NOMO-1 treated with DMSO at 0.1 percent for 48 hours (cell line): ENCODE measurements around the gene ZNF136.
A peak's percentile ranks its signal among the peaks of the same experiment; 100 is the strongest.

ENCODE experiments used
- DNase-seq: peaks from one replicate; lab custom pipeline; 2025; ENCODE audit not compliant: unreplicated experiment; lab: John Stamatoyannopoulos, UW

The ZNF136 gene

DNA sequence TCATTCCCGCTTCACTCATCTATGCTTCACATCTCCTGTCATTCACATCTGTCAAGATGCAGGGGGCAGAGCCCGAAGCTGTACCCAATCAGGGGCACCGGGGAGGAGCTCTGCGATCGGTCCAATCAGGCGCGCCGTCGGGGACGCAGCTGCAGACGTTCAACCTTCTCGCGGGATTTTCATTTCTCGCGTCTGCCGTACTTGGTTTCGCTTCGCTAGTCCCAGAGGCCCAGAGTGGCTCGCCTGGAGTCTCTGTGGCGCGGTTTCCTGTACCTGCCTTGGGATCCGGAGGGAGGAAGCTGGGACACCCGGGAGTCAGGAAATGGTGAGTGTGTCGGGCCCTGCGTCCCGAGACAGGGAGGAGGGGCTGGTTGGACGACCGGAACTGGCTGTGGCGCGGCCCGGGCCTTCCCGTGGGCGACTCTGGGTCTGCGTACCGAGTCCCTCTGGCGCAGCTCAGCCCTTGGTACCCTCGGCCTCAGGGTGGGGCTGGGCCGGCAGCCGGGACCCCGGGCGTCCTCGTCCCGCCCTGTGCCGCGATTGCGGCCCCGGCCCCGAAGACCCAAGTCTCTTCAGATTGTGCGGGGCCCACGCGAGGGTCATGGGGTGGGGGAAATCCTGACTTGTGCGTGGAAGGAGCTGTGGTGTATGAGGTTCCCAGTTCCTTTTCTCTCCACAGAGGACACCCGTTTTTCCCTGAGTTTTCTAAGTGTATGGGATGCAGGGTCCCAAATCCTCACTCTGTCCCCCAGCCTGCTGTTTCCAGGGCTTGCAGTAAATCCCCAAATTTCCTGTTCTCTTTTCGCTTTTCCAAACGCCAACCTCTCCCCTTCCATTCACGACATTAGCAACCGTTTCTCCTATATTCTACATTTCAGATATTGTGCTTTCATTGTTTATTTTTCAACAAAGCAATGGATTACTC is at the start of gene ZNF136:
Gene ZNF136, plus strand, starts transcription at position 215 of the 925 bp plus-strand sequence. Its CDS starts 108 bp downstream, at position 323.
- peak; percentile 92 for DNase-seq

DNA sequence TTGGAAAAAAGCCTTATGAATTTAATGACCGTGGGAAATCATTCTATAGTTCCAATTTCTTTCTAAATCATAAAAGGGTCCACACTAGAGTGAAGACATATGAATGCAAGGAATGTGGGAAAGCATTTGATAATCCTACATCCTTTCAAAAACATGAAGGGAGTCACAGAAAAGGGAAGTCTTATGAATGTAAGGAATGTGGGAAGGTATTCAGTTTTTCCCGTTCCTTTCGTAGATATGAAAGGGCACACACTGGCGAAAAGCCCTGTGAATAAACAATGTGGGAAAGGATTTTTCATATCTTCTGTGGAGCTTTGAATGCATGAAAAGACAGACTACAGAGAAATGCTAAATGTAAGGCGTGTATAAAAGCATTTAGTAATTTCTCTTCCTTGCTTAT is 49.8 kb upstream of the ZNF136 start:
- no peak for DNase-seq

DNA sequence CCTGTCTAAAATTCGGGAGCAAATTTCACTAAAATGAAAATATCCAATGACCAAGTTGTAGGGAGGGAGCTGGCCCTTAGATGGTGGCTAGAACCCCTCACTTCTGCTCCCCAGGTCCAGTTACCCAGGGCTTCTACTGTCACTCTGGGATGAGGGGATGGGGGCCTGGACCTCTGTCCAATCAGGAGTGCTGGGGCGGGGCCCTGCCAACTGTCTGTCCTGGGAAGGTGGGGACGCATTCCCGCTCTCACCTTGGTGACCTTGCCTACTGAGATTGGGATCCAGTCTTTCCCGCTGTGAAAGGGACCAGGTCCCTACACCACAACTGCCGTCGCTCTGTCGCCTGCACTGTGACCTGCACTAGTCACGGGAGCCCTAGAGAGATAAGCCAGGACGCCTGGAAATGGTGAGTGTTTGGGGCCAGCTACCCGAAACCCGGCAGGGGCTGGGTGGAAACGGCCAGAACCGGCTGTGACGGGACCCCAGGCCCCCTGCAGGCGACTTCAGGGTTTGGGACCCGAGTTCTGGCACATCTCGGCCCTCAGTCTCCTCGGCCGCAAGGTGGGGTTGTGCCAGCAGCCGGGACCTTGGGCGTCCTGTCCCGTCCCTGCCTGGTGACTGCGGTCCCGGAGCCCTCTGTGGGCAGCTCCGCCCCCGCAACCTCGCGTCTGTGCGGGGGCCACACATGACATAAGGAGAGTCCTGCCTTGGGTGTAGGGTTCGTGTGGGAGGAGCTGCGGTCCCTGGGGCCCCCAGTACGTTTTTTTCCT is 45.5 kb upstream of the ZNF136 start:
- DNase-seq: no peak

DNA sequence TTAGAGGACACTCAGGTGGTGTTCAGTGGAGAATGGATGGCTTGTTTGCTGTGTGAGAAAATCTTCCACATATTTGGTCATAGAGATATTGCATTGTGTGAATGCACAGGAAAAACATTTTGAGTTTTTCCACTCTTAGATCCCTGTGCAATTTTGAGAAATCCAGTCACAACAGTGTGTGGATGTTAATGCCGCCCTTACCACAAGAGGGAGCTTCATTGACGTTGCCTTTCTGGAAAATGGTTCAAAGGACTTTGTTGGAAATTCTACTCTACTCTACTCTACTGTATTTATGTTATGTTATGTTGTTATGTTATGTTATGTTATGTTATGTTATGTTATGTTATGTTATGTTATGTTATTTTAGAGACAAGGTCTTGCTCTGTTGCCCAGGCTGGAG is 36.2 kb upstream of the ZNF136 start:
- no peak for DNase-seq

DNA sequence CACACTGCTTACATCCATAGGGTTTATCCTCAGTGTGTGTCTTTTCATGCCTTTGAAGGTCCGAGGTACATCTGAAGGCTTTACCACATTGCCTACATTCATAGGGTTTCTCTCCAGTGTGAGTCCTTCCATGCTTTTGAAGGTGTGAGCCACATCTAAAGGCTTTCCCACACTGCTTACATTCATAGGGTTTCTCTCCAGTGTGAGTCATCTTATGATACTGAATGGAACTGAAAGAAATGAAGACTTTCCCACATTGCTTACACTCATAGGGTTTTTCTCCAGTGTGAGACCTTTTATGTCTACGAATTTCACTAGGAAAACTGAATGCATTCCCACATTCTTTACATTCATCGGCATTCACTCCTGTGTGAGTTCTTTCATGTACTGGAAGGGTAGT is 29.8 kb upstream of the ZNF136 start:
- DNase-seq: no peak

DNA sequence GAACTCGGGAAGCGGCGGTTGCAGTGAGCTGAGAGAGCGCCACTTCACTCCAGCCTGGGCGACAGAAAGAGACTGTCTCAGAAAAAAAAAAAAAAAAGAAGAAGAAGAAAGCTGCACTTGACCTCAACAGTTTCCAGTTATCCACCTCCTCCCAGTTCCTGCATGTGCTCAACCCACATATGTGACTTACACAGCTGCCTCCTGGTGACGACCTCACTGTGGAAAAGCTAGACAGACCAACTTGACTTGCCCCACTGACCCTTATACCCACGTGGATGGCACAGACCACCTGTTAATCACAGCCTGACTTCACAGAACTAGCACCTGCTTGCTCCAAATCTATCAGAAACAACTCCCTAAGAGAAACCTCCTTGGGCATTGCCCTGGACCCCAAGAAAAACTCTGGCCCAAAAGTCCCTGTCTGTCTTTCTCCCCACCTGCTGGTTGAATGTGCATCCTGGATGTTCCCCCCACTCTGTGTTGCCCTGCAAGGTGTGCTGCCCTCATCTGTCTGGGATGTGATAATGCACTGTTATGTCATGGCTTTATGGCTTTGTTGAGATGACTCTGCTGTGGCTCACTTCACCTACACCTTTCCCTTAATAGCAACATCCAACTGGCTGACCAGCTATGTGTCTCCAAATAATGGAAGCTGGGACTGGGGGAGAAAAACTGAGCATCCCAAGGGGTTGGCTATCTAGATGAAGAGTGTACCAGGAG is 25.5 kb upstream of the ZNF136 start:
- DNase-seq: no peak

DNA sequence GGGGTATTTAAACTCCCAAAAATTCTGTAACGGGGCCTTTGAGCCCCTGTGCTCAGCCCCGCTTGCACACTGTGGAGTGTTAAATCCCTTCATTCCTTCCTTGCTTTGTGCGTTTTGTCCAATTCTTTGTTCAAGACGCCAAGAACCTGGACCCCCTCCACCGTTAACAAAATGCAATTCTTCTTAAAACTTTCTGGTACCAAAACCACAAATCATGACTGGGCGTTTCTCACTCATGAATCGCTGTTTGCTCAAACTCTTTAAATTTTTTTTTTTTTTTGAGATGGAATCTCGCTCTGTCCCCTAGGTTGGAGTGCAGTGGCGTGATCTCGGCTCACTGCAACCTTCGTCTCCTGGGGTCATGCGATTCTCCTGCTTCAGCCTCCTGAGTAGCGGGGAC is 23.6 kb upstream of the ZNF136 start:
- no peak for DNase-seq

DNA sequence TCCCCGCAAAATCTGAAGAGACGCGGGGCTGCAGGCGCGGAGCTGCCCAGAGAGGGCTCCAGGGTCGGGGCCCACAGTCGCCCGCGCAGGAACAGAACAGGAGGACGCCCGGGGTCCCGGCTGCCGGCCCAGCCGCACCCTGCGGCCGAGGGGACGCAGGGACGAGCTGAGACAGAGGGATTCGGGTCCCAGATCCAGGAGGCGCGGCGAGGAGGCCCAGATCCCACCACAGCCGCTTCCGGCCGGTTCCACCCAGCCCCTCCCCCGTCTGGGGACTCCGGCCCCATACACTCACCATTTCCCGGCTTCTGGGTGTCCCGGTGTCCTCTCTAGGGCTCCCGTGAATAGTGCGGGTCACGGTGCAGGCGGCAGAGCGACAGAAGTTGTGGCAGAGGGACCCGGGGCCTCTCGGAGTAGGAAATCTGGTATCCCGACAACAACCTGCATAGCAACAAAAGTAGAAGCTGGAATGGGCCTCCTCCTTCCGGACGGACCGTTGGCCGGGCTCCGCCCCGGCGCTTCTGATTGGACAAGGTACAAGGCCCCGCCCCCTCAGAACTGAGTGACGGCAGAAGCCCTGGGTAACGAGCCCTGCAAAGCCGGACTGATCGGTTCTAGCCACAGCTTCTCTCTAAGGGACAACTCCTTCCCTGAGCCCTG is 22.9 kb upstream of the ZNF136 start, which contains the start of gene ZNF20:
Gene ZNF20, minus strand, starts transcription at position 466 of the 660 bp plus-strand sequence. Its CDS starts 168 bp downstream, at position 298.
- peak; percentile 92 for DNase-seq

DNA sequence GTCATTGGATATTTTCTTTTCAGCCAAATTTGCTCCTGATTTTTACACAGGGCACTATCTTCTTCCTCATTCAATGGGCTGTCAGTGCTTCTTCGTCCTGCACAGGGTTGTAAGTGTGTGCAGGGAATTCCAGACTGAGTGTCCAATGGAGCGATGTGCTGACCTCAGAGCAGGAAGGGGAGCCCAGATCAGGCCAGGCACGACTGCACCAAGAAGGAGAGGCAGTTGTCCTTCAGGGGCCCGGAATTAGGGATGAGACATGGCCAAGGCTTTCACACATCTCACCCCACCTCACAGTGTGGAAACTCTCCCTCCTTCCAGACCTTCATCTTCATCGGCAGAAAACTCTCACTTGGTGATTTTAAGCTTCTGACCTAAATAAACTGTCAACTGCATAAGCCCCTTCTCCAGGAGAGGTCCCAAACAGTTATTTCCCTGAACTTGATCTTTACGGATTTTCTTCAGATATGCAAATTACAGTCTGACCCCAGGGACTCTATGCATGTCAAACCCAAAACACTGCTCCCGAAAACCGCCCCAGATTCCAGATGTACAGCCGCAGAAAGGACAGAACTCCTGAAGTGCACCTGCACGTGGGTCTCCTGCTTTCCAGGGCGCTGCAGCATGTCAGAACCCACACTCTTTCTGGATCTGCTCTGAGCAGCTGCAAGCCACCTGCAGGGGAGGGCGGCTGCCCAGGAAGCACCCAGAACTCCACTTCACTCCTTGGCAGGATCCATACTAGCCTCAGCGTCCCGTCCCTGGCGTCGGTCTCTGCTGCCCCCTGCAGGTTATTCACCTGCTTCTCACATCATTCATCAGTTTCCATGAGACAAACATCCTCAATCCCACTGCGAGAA is 22.1 kb upstream of the ZNF136 start:
- peak; percentile 85 for DNase-seq

DNA sequence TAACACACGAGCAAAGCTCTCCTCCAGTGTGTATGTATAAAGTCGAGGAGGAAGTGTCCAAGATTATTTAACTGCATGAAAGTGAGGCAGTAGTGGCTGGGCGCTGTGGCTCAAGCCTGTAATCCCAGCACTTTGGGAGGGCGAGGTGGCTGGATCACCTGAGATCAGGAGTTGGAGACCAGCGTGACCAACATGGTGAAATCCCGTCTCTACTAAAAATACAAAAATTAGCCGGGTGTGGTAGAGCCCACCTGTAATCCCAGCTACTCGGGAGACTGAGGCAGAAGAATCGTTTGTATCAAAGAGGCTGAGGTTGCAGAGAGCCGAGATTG is 21.5 kb upstream of the ZNF136 start:
- no peak for DNase-seq

DNA sequence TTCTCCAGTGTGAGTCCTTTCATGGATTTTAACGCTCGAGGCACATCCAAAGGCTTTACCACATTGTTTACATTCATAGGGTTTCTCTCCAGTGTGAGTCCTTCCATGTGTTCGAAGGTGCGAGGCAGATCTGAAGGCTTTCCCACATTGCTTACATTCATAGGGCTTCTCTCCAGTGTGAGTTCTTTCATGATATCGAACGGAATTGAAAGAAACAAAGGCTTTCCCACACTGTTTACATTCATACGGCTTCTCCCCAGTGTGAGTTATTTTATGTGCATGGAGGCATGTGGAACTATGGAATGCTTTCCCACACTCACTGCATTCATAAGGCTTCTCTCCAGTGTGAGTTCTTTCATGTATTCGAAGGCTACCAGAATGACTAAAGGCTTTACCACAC is 17.5 kb upstream of the ZNF136 start:
- DNase-seq: no peak

DNA sequence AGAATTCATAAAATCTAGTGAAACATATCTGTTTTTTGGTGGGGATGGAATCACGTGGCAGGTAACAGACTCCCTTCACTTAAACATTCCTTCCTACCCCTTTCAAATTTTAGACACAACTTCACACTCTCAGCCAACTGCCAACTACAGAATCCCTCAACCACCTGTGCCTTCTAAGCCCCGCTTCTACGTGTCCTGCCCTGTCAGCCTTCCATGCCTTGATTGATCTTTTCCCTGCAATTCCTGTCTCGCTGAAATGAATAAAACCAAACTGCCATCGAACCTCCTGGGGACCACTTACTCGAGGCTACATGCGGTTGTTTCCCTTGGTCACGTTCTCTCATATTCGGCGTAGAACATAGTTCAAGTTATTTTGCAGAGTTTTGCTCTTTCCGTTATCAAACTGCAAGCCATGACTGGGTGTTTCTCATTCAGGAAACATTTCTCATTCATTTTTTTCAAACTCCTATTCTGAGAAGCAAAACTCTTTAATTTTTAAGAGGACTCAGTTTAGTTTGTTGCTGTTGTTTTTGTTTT is 7.5 kb upstream of the ZNF136 start:
- no peak for DNase-seq

DNA sequence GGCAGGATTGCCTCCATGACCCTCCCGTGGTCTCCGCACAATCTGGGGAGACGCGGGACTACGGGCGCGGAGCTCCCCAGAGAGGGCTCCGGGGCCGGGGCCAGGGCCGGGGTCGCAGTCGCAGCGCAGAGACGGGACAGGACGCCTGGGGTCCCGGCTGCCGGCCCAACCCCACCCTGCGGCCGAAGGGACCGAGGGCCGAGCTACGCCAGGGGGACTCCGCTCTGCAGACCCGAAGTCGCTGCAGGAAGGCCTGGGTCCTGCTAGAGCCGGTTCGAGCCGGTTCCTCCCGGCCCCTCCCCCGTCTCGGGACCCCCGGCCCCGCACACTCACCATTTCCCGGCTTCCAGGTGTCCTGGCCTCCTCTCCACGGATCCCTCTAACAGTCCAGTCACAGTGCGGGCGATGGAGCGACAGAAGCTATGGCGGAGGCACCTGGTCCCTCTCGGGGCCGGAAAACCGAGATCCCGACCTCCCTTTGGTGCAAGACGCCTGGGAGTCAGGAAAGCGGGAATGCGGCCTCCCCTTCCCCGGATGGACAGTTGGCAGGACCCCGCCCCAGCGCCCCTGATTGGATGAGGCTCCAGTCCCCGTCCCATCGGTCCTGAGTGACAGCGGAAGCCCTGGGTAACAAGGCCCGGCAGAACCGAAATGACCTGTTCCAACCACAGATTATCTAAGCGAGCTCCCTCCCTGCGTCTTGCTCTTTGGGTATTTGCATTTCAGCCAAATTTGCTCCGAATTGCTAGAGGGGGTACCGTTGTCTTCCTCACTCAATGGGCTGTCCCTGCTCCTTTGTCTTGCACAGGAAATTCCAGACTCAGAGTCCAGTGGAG is 6.5 kb upstream of the ZNF136 start, which contains the start of gene ZNF625:
Gene ZNF625, minus strand, starts transcription at position 512 of the 836 bp plus-strand sequence. Its CDS starts 176 bp downstream, at position 336.
- no peak for DNase-seq

DNA sequence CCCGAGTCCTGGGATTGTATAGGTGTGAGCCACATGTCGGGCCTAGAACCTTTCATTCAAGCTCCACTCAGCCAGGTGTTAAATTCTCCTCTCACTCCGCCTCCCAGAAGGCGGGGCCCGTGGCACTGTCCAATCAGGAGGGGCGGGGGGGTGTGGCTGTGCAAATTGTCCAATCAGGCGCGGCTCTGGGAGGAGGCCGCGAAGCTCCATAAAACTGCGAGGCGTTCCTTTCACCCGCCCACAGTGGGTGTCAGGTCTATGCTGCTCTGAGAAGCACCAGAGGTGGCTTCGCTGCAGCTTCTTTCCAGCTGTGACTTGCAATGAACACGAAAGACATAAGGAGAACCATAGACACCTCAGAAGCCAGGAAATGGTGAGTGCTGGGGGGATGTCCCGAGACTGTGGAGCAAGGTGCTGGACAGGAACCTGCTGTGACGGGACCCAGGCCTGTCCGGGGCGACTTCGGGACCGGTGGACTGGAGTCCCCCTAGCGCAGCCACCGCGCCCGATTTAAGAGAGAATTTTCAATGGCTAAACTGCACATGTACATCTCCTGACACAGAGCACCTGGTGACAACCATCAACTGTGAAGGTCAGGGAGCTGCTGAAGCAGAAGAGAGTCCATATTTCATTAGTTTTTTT is 3.0 kb upstream of the ZNF136 start:
- DNase-seq: no peak

DNA sequence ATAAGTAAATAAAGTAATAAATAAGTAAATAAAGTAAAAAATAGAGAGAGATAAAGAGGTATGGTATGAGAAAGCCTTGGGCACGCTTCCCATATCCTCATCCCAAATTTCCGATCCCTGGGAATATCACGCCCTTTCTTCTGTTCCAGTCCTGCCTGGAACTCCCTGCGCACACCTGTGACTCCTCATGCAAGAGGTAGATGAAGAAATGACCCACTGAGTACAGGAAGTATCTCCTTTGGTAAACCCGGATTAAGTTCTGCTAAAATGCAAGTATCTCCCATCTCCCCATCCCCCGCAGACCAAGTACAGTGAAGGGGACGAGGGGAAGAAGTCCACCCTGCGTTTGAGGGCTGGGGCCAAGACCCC is 399 bp upstream of the ZNF136 start:
- no peak for DNase-seq

DNA sequence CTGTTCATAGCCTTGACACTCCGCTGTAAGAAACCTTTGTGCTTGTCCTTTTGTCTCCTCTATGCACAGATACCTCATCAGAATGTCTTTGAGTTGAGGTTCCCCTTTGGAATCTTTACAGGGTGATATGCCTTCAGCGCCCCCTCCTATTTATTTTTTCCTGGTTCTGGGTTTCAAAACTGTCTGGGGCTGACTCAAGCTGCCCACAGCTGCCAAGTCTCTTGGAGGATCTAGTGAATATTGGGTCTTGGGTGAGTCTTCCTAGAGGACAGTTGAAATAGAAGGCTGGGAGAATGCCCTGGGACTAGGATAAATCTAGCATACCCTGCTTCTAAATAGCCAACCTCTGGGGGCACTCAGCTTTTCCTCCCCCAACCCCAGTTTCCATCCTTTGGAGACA is 930 bp downstream of the ZNF136 start:
- DNase-seq: no peak

DNA sequence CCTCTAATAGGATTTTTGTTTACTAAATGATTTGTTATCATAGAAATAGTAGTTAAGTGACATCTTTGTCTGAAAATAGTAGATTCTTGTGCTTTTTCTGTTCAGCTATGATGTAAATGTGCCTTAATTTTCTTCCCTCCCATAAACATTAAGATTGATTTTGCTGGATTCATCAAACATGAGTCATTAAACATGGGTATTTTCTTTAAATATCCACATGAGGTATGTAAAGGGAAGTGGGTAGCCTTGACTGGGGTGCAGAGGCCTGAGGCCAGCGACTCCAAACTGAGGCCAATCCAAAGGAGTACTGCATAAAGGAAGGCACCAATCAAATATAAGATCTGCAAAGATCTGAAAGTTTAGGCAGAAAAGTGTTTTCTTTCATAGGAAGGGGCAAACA is 3.7 kb downstream of the ZNF136 start:
- no peak for DNase-seq

DNA sequence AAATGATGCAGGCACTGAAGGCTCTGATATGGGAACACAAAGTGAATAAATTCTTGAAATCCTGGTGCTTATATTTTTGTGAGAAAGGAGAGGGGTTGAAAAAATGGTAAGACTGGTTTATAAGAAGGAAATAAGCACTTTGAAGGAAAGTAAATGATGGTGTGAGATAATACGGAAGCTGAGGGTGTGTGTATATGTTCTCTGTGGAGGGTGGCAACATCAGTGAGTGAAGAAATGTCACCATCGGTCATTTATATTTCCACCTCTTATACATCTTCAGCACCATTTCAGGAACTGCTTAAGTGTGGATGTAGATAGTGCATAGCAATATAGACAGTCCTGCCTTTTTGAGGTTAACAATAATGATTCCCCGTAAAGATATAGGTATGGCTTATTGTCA is 17.5 kb downstream of the ZNF136 start:
- DNase-seq: no peak
